Measurements from ENCODE around the gene FCHO1.

- TF ChIP-seq CTCF (IDR thresholded peaks at IDR 0.05) (no peak), ZFX (IDR thresholded peaks at IDR 0.05; ENCODE audit: borderline replicate concordance) (no peak)
Observed at GRCh38 chr19:17718947-17719711, 32.1 kb upstream of the FCHO1 start, which contains the start of gene MAP1S.
